G401.6 (cell line): Measurements from ENCODE around the gene EHF.

Source experiments
- FAIRE-seq: peaks from 2 replicates; lab custom pipeline; 2012; peaks lifted over from hg19 to GRCh38; lab: Jason Lieb, UNC

EHF gene

DNA sequence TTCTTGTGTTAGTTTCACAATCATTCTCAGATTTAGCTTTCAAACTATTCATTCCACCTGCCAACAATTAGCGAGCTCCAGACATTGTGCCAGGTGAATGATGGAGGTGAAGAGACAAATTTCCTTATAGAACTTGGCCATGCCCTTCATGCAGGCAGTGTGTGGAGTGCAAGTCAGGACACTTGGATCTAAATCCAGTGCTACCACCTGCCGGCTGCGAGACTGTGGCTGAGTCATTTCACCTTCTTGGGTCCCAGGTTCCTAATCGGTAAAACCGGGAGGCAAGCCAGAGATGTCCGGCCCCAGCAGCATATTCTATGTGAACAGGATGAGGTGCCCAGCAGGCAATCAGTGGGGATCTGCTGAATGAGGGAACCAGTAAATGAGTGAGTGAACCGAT is 18.6 kb upstream of the EHF start:
- no peak for FAIRE-seq

- FAIRE-seq = no peak
Observed at GRCh38 chr11:34603129-34604001, 17.5 kb upstream of the EHF start.

- no peak for FAIRE-seq
Observed at GRCh38 chr11:34604145-34604544, 16.7 kb upstream of the EHF start.

DNA sequence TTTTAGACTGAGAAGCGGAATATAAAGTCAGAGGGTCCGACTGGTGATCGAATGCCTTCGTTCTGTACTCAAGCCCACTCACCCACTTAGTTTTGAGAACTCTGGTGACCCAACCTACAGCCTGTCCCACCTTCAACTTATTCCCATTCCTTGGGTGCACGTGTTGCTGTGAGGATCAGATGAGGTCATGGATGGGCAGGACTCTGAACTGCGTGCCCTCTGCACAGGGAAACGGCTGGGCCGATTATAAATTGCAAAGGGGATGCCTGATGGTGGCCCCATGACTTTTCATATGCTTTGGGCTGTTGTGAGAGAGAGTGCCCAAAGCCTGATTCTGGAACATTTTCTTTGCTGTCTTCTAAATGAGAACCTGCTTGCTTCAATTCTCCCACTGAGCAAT is 16.0 kb upstream of the EHF start:
- FAIRE-seq = no peak

DNA sequence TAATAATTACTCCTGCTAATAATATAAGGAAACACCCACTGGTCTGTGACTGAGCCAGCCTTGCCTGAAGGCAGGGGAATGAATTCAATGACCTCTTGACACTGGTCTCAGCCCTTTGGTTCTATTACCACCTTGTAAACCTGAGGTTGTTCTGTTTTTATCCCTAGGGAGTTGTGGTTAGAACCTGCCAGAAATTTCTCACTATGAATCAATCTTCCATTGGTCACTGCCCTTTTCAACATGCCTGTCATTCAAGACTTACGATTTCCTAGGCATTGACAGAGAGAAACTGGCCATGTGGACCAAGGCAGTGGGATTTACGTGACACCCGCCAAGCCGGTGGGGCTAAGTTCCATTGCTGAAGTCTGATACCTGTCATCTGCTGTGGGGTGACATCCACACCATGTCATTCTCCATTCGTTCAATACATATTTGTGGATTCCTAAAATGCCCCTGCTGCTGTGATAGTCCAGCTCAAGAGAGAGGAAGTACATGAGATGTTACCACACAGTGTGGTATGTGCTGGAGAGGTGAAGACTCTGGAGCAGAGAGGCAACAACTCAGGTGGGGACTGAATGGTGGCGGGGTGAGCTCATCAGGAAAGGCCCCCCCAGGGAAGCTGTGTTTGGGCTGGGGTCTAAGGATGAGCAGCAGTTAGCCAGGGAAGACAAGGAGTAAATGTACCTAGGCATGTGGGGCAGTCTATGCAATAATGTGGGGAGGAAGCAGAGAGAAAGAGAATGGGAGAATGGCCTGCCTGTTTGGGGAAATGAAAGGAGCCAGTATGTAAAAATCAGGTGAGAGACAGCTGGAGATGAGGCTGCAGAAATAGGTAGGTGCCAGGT is 15.2 kb upstream of the EHF start:
- no peak for FAIRE-seq

DNA sequence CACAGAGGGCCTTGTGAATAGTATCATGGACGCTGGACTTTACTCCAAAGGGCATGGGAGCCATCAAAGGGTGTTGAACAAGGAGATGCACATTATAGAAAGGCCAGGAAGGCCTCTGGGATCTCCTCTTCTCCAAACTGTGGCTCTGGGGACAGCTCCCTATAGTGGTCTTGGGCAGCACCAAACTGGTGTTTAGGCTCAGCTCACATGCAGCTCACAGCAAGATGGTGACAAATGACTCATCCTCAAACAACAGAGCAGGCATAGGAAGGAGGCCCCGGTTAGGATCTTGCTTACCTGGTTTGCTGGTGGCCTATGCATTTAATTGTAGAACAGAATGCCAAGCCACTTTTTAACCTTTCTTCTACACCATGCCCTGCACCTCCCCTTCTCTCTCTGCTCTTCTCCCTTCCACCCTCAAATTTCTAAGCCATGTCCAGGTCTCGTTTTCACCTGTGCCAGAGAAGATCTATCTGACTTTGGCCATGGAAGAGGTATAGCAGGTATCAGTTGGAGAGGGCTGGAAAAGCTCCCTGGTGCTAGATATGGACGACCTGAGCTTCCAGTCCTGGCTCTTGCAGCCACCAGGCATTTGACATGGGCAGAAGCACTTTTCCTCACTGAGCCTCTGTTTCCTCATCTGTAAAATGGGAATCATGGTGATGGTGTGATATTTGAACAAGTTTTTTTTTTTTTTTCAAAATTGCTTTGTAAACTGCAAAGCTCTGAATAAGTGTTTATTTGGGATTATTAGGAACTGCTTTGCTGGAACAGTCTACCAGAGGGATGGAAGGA is 14.4 kb upstream of the EHF start:
- no peak for FAIRE-seq

GRCh38 chr11:34609187-34609751 is 11.6 kb upstream of the EHF start:
- no peak for FAIRE-seq

DNA sequence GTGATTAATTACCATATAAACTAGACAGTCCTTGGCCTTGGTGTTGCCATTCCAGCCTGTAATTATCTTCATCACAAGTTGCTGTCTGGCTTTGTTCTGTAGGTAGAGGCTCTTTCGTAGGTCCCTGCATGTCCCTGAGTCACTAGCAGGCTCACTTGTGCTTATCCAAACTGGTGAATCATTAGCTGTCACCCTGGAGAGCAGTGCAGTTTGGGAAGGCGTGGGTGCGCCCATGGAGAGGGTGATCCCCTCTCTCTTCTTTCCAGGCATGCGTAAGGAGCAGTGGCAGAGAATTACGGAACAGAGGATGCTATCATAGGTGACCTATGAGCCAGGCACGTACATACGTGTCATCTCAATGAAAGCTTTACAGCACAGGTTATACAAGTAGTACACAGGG is 11.0 kb upstream of the EHF start:
- FAIRE-seq = no peak

DNA sequence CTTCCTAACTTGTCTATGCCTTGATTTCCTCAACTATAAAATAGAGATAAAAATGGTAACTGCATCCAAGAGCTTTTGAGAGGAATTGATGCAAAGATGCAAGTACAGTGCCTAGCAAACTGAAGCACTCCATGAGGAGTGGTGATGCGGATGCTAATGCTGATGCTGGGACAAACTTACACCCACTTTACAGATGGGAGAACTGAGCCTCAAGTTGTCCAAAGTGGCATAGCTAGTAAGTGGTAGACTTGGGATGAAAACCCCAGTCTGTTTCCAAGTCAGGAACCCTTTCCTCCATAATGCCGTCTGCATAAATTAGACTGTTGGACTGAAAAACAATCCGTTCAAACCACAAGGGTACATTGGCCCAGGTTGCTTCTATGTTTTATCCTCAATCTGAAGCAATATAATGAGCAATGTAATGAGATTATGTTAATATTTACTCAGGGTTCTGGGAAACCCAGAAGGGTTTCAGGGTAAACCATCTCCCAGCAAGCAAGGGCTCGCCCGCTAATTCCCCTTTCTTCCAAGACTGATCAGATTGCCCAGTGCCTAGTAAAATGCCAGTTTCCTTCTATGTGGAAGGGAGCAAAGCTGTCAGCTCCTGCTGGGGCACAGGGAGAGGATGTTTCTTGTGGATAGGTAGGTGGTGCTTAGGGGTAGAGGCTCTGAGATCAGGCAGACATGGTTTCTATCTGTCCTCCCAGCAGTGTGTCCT is 10.4 kb upstream of the EHF start:
- no peak for FAIRE-seq

DNA sequence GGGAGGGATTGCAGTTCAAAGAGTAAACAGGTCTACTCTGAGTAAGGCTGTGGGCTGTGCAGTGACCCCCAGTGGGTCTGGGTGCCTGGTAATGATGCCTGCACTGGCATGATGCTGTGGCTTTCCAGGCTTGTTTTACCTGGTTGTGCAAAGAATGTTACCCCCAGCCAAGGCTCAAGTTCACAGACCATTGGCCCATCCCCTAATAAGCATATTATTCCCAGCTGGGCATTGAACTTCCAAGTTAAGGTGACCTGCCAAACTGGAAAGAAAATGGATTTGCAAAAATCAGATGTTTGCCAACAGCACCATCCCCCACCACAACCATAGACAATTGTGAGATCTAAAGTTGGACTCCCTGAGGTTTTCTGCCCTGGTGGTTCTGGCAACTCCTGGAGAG is 7.9 kb upstream of the EHF start:
- no peak for FAIRE-seq

DNA sequence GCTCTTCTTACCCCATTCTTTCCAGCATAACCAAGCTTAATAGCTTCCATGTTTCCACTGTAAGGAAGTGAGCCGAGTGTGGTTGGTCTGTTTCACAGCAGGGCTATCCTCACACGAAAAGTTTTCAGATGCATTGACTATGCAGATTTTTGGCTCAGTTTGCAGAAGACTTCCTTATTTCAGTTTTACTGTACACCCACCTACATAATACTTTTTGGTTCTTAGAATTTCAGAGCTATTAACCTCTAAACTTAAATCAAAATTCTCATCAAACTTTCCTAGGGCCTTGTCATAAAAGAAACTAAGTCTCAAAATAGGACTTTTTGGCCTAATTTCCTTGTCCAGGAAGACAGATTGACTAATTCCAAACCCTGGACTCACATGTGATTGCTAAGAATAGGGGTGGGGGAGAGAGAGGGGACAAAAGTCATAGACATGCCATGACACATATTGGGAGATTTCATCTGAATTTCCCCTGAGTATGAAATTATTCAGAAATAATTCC is 7.3 kb upstream of the EHF start:
- FAIRE-seq = no peak

DNA sequence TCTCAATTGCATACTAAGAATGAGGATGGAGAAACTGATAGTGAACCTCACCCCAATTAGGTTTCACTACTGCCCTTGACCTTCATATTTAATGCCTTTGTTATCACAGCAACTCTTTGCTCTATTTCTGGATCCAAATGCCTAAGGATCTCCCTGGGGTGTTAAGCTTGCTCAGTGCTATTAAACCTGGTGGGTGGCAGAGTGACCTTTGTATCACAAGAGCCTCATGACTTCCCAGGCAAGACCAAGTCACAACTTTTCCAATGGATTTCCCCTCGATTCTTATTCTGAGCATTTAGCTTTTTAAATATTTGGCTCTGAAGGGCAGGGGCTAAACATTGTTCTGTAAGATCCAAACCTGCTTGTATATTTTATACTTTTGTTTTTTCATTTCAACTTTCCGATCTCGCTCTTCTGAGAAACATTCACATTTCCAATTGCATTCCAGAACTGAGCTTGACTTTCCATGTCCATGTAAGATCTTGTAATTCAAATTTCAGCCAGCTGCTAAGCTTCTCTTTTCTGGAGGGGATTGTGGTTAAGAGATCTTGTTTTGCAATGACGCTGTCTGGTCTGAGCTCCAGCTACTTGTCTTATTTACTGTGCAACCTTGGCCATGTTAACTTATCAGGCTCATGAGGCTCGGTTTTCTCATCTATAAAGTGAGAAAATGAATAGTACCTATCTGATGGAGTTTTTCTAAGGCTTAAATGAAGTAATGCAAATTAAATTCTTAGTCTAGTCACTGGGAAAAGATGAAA is 6.4 kb upstream of the EHF start:
- no peak for FAIRE-seq

DNA sequence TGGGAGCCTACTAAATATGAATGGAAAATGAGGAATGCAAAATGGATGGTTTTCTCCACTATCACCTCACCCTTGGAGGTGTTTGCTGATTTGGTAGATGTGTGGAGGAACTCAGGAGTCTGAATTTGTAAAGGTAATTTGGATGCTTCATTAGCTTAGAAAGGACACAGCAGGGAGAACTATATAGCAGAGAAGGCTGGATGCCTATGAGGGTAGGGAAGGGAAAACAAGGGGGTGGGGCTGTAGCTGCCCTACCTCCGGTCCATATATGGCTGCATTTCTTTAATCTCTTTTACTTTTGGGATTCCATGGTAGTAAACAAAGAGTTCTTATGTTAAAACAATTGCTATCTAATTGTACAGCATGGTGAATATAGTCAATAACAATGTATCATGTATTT is 4.8 kb upstream of the EHF start:
- FAIRE-seq = no peak

DNA sequence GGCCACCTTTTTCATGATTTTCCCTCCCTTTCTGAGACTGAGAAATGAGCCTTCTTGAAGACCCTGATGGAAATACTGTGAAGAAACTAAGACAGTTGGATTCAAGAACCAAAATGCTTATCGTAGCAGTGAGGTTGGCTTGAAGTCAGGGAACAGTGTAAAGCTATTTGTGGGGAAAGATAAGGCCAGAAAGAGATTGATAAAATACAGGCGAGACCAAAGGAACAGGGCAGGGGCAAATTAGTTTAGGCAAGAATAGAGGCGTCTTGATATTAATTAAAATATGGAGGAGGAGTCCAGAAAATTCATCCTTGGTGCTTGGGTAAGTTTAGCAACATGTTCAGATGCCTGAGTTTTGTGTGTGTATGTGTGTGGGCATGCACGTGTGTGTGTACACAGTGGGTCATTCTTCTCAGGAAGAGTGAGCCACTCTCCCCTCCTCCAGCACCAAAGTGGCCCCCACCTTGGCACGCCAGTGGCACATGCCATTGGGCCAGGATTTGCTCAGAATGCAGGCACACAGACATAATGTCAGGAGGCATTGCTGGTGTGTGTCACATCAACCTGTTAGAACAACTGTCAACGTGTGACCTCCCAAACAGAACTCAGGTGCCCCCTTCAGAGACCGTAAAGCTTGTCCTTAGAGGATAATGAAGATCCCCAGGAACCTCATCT is 3.9 kb upstream of the EHF start:
- FAIRE-seq = no peak

DNA sequence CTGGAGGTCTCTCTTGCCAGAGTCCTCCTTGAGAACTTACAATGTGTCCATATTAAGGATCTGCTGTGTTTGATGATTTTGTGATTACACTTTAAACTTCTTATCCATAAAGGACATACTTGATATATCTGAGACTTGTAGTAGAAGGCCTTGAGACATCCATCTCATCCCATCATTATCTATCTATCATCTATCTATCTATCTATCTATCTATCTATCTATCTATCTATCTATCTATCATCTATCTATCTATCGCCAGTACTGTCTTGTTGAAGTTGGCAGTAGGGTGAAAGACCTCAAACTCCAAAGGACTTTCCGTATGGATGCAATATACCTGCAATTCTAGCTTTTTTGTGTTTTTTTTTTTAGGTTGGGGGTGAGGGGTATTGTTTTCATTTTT is 2.5 kb upstream of the EHF start:
- FAIRE-seq = no peak

GRCh38 chr11:34619062-34619516 is 1.8 kb upstream of the EHF start:
- FAIRE-seq = no peak

DNA sequence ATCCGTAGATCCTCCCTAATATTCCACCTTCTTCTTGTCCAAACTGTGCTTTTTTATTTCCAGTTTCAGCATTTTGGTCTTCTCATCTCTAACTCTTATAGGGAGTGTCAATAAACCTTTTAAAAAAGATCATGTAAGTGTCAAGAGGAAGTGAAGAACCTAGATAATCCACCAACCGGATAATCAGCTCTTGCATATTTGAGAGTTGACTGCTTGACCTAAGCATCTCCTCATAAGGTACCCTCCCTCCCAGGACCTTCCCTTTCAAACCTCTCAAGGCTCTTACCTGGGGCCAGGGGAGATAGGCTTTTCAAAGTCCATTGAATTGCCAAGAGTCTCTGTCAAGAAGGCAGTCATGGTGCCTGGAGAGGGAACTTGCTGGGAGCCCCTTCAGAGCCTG is 691 bp upstream of the EHF start:
- no peak for FAIRE-seq

GRCh38 chr11:34621876-34622275 is 983 bp downstream of the EHF start:
- no peak for FAIRE-seq

DNA sequence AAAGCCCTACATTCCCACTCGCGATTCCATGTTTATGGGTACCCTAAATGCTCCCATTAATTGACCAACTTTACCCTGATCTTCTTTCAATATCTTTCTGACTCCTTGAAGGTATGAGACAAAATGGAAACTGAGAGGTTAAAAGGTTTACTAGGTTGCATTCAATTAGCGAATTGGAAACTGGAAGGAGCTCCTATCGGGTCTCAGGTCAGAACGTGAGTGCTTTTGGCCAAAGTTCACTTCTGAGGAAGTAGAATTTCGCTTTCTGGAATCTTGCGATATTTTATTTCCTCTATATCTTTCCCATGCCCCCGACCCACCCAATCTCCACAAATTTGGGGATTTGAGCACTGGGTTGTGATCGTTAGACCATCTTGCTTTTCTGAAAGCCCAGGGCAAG is 2.6 kb downstream of the EHF start:
- no peak for FAIRE-seq

DNA sequence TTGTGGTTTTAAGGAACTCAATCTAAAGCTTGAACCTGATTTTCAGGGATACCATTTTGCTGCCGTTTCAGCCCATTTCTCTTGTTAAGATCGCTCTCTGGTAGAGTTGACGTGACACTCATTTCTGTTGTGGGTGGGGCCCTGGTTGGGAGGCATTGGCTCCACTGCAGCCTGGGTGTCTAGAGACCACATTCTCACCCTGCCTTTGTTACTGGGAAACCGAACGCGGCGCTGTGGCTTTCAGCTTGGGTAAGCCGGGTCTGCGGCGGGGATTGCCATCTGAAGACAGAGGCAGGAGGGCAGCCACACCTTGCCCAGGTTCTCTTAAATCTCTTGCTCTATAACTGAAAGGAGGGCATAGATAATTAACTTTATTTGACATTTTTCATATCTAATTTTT is 3.2 kb downstream of the EHF start:
- no peak for FAIRE-seq
